Activated CD8-positive, alpha-beta T cell treated with anti-CD3 and anti-CD28 coated beads for 36 hours (primary cell): Measurements from ENCODE around the gene MAP6D1. TPM values are rescaled to one million over a fixed set of nuclear protein-coding genes. Genes with fewer than 3 reads are reported as not detected.
A peak's percentile ranks its signal among the peaks of the same experiment; 100 is the strongest.

Experiments used
- ATAC-seq: fragments of 200-7000 bp; cut with Tn5 transposase; one replicate; pipeline ENCODE4 v1.10.0; 2021; ENCODE audit warnings: mild to moderate bottlenecking, moderate library complexity
- CTCF ChIA-PET: fragments of 350-600 bp; sonication (Branson Sonifier 250); formaldehyde crosslinking; loops from one replicate; lab custom pipeline; 2021; ENCODE audit warnings: antibody characterized with exemption; lab: Charles Lee
- POLR2A ChIA-PET: fragments of 350-600 bp; sonication (Branson Sonifier 250); formaldehyde crosslinking; loops from one replicate; lab custom pipeline; 2021; ENCODE audit warnings: antibody characterized with exemption; lab: Charles Lee
- DNase-seq: peaks from one replicate; pipeline ENCODE4 v3.0.0-alpha.2; 2020
- H3K27ac Mint-ChIP-seq: one replicate; pipeline ENCODE4 v1.8.0; 2021; ENCODE audit warnings: mild to moderate bottlenecking, mixed read lengths
- H3K27me3 Mint-ChIP-seq: one replicate; pipeline ENCODE4 v1.8.0; 2021; ENCODE audit warnings: mixed read lengths
- H3K36me3 Mint-ChIP-seq: one replicate; pipeline ENCODE4 v1.8.0; 2021; ENCODE audit warnings: low read depth, mixed read lengths
- H3K4me1 Mint-ChIP-seq: one replicate; pipeline ENCODE4 v1.8.0; 2021; ENCODE audit warnings: low read depth, mixed read lengths
- H3K4me3 Mint-ChIP-seq: one replicate; pipeline ENCODE4 v1.8.0; 2021; ENCODE audit warnings: mild to moderate bottlenecking, moderate library complexity, mixed read lengths
- H3K9me3 Mint-ChIP-seq: one replicate; pipeline ENCODE4 v1.8.0; 2021; ENCODE audit warnings: mixed read lengths
- intact Hi-C: fragments of 100-400 bp; cut with micrococcal nuclease; formaldehyde crosslinking; loops from one replicate; pipeline ENCODE4 v1.10.0; 2022
- total RNA-seq, 2 experiments: library from RNA; stranded (reverse); gene quantifications; one replicate each; pipeline ENCODE4 v1.2.3, GENCODE V29; 2021
- TF ChIP-seq, protein P1 (sequence below): fragments of 200-600 bp; IDR thresholded peaks from one replicate; pipeline ENCODE4 v1.8.0; 2022; ENCODE audit warnings: antibody characterized with exemption, mild to moderate bottlenecking

The MAP6D1 gene
- total RNA-seq, 2 experiments from 2014 or later = 3.8 to 4.3 TPM

GRCh38 chr3:183844606-183845005 is 19.2 kb upstream of the MAP6D1 start:
- TF ChIP-seq, protein P1, sequence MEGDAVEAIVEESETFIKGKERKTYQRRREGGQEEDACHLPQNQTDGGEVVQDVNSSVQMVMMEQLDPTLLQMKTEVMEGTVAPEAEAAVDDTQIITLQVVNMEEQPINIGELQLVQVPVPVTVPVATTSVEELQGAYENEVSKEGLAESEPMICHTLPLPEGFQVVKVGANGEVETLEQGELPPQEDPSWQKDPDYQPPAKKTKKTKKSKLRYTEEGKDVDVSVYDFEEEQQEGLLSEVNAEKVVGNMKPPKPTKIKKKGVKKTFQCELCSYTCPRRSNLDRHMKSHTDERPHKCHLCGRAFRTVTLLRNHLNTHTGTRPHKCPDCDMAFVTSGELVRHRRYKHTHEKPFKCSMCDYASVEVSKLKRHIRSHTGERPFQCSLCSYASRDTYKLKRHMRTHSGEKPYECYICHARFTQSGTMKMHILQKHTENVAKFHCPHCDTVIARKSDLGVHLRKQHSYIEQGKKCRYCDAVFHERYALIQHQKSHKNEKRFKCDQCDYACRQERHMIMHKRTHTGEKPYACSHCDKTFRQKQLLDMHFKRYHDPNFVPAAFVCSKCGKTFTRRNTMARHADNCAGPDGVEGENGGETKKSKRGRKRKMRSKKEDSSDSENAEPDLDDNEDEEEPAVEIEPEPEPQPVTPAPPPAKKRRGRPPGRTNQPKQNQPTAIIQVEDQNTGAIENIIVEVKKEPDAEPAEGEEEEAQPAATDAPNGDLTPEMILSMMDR = no peak
- Mint-ChIP-seq H3K4me1 (peaks cover 14% of the 10 kb centered on the region), H3K27me3 (no peaks in the 10 kb centered on the region), H3K36me3 (peaks cover 33% of the 10 kb centered on the region), H3K27ac (peak overlapping the region; percentile 2), H3K9me3 (no peaks in the 10 kb centered on the region), H3K4me3 (no peak overlapping the region)
- ATAC-seq (peak; percentile 65), DNase-seq (no peak)
- intact Hi-C loops = no loop called here
- ChIA-PET CTCF (interaction anchor here (0.9 to 1.7 kb wide), 2 partner anchors 40 to 78 kb away, joined by 3 to 8 read pairs; partner anchors contain the start of gene PARL), POLR2A (interaction anchor here (0.6 kb wide), 1 partner anchor 285 kb away, joined by 3 read pairs; no protein-coding TSS in a partner anchor)

GRCh38 chr3:183839751-183840150 is 14.4 kb upstream of the MAP6D1 start:
- H3K27ac Mint-ChIP-seq = no peak overlapping the region
- H3K4me1 Mint-ChIP-seq = peaks cover 5% of the 10 kb centered on the region
- no peak overlapping the region for H3K4me3 Mint-ChIP-seq
- TF ChIP-seq, protein P1 = no peak
- H3K9me3 Mint-ChIP-seq = no peaks in the 10 kb centered on the region
- ChIA-PET CTCF (interaction anchor here (1.1 kb wide), 1 partner anchor 16 kb away, joined by 3 read pairs; no protein-coding TSS in a partner anchor), POLR2A (interaction anchor here (1.2 kb wide), 1 partner anchor 13 kb away, joined by 3 read pairs; no protein-coding TSS in a partner anchor)
- intact Hi-C loops = no loop called here
- H3K36me3 Mint-ChIP-seq = peaks cover 23% of the 10 kb centered on the region
- DNase-seq = no peak
- no peaks in the 10 kb centered on the region for H3K27me3 Mint-ChIP-seq
- no peak for ATAC-seq

DNA sequence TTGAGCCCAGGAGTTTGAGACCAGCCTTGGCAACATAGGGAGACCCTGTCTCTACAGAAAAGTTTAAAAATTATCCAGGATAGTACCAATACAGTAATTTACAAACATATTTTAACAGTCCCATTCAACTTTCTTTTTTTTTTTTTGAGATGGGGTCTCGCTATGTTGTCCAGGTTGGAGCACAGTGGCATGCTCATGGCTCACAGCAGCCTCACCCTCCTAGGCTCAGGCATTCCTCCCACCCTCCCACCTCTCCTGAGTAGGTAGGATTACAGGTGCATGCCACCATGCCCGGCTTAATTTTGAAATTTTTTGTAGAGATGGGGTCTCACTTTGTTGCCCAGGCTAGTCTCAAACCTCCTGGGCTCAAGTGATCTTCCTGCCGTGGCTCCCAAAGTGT is 12.5 kb upstream of the MAP6D1 start:
- no peaks in the 10 kb centered on the region for H3K4me1 Mint-ChIP-seq
- H3K4me3 Mint-ChIP-seq = no peak overlapping the region
- no peaks in the 10 kb centered on the region for H3K27me3 Mint-ChIP-seq
- ChIA-PET CTCF (no interaction called here), POLR2A (no interaction called here)
- H3K27ac Mint-ChIP-seq = no peak overlapping the region
- H3K36me3 Mint-ChIP-seq = peaks cover 24% of the 10 kb centered on the region
- TF ChIP-seq, protein P1 = no peak
- H3K9me3 Mint-ChIP-seq = no peaks in the 10 kb centered on the region
- ATAC-seq (no peak), DNase-seq (no peak)
- intact Hi-C loops = no loop called here

DNA sequence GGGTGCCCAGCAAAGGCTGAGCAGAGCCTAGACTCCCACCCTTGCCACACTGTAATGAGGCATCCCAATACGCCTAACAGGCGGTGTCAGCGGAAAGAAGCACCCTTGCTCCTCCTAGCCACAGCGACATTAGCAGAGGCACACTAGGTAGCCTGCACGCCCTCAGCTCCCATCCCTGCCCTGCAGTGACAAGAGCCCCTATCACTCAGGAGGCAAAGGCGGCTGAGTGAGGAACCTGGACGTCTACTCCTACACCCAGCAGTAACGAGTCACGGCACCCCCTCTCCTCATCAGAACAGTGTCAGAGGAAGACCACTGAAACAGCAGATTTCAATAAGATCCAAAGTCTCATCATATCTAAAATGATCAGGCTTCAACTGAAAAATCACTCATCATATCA is 12.0 kb upstream of the MAP6D1 start:
- H3K27ac Mint-ChIP-seq = no peak overlapping the region
- POLR2A ChIA-PET = no interaction called here
- CTCF ChIA-PET = no interaction called here
- TF ChIP-seq, protein P1 = no peak
- no peak for DNase-seq
- no peak for ATAC-seq
- intact Hi-C loops = no loop called here
- H3K4me3 Mint-ChIP-seq = no peak overlapping the region
- no peaks in the 10 kb centered on the region for H3K27me3 Mint-ChIP-seq
- peaks cover 24% of the 10 kb centered on the region for H3K36me3 Mint-ChIP-seq
- no peaks in the 10 kb centered on the region for H3K9me3 Mint-ChIP-seq
- no peaks in the 10 kb centered on the region for H3K4me1 Mint-ChIP-seq

DNA sequence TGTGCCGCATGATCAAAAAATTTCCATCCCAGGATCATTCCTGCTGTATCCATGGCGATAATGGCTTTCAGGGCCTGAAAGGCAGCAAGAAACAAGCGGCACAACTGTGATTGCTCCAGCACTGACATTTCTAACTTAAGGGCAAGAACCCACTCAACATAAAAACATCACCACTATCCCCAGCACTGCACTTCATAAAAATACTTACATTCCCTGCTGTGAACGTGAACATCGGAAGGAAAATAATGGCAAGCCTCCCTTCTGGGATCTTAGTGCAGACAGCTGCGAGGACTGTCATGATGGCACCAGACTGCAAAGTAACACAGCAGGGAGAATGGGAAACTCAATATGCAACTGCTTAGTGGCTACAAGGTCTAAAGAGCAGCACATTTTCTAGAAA is 8.1 kb upstream of the MAP6D1 start:
- no peak overlapping the region for H3K4me3 Mint-ChIP-seq
- H3K36me3 Mint-ChIP-seq = peaks cover 3% of the 10 kb centered on the region
- POLR2A ChIA-PET = interaction anchor here (1.5 kb wide), 1 partner anchor 23 kb away, joined by 3 read pairs; no protein-coding TSS in a partner anchor
- ATAC-seq (no peak), DNase-seq (no peak)
- H3K27me3 Mint-ChIP-seq = no peaks in the 10 kb centered on the region
- H3K4me1 Mint-ChIP-seq = no peaks in the 10 kb centered on the region
- no peaks in the 10 kb centered on the region for H3K9me3 Mint-ChIP-seq
- TF ChIP-seq, protein P1 = no peak
- CTCF ChIA-PET = interaction anchor here (1.7 kb wide), 1 partner anchor 51 kb away, joined by 6 read pairs; the partner anchor contains the start of gene PARL
- intact Hi-C loops = no loop called here
- H3K27ac Mint-ChIP-seq = no peak overlapping the region
